ENCODE data around the gene TNFAIP3.

Gene TNFAIP3

DNA sequence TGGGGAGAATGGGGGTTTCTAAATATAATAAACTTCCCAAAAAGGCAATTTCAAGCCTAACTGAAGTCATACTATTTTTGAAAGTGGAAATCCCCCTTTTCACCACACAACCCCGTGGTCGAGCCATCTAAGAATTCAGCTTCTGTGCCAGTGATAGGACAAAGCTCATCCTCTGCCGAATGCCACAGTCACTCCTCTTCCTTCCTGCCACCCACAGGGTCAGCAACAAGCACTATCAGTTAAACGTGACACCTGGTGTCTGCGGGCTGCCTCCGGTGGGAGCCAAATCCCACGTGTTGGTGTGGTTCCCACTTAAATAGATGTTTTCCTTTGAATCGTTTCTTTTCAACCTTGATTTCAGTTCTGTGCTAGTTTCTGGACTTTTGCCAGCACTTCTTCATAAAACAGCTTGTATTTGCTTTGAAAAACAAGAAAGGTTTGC lies 60.7 kb downstream of the TNFAIP3 start:
- no peak for DNase-seq

DNA sequence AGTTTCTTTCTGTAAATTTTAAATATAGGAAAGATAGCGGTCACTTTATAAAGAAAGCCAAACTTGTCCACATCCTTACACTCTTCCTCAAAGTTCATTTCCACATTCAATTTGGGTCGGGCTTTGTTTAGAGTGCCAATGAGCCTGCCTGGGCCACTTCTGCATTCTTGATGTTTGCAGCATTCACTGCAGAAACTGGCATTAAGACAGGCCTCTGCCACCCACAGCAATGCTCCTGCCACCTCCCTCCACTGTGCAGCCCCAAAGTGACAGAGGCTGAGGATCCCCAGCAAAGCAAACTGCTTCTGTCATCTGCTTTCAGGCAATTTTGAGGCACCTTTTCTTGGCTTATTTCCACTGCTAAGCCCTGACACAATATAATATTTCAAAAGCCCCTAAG lies 61.2 kb downstream of the TNFAIP3 start:
- no peak for DNase-seq

DNA sequence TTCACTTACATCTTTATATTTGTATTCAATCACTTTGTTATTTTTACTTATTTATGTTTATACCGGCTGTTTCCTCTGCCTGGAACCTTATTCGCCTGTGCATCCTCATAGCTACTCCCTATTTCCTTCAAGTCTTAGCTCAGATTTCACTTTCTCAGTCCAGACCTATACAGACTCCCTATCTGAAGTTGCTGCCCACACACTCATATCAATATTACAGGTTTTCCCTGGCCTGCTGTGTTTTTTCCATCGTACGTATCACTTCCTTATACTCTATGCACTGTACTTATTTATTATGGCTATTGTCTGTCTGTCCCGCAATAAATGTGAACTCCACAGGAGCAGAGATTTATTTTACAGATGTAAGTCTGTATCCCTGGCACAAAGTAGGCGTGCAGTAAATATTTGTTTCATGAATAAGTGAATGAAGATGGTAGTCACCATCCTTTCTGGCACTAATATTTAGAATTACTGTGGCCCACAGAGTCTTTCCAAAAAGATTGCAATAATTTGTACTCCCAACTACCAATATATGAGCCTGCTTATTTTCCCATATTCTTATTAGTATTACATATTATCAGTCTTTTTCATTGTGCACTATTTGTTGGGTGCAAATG lies 64.9 kb downstream of the TNFAIP3 start:
- DNase-seq = no peak

All from eye (tissue), 1 donor.